Activated naive CD4-positive, alpha-beta T cell treated with anti-CD3 and anti-CD28 coated beads, Interleukin-2, amount 50 U/mL, for 16 hours (primary cell): ENCODE results near the gene KIAA1755.
"Not testable (repeated sequence)": the region's sequence is repeated elsewhere in the genome, so short reads cannot be mapped to it uniquely, and the experiment has no call there.

Experiments
- DNase-seq: peaks from one replicate; pipeline ENCODE4 v3.0.0-alpha.2; 2020

The KIAA1755 gene

DNA sequence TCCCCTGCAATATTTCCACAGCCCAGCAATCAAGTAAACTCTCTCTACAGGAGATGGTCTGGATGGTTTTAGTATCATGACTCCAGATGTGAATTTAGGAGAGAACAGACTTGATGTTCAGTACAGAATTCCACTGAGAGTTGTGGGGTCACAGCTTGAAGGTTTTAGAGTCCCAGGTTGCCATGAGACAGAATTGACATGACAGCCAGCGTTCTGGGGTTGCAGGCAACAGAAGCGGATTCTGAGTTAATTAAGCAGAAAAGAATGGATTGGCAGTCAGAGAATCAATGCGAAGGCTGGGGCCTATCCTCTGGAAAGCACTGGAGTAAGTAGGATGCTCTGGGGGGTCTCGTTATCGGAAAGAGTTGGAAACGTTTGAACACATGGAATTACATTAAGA, 2.4 kb upstream of the KIAA1755 start:
- no peak for DNase-seq

DNA sequence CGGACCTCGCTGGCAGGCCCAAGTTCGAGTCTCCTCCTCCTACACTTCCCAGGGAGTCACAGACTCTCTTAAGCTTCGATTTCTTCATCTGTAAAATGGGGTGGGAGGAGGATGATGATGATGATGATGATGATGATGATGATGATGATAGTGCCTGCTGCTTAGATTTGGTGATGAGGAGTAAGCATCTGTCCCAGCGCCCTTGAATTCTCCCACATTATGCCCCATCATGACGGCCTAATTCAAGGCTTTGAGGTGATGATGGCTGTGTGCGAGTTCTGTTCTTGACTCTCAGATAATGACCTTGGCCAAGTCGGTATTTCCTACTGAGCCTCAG, 487 bp upstream of the KIAA1755 start:
- no peak for DNase-seq

- DNase-seq = no peak
Observed at GRCh38 chr20:38260025-38260377, 534 bp downstream of the KIAA1755 start.

DNA sequence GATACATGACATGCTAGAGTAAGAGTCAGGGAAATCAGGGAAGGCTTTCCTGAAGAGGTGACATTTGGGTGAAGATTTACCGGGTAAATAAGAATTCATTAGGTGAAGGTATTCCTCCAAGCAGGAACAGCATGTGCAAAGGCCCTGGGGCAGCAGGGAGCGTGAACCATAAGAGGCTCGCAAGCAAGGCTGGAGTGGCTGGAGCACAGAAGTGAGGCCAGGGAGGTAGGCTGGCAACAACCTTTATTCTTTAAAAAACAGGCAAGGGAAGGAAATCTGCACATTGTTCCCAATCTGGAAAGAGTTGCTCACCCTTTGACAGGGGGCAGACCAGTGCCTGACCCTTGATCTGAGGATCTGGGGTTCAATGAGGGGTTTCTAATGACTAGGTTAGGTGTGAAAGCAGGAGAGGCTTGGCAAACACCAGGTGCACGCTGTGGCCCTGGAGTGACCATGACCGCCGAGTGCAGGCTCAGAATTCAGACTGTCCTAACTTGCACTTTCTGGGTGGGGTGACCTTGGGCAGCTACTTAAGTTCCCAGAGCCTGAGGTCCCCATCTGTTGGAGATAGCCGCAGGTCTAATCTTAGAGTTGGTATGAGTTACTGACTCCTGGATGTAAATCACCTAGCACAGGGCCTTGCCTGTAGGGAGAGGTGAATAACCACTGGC, 1.9 kb downstream of the KIAA1755 start:
- no peak for DNase-seq

DNA sequence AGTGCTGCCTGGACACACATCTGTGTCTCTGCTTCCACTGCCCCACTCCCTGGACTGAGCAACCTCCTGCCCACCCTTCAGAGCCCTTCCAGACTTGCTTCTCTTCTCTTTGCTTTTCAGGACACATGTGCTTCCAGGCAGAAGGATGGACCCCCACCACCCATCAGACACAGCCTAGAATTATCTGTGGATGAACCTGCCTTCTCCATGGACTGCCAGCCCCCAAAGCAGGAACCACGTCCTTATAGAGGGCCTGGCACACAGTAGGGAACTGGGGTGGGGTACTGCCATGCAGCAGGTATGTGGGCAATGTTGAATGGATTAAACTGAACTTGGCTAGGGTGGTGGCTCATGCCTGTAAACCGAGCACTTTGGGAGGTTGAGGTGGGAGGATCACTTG, 3.6 kb downstream of the KIAA1755 start:
- no peak for DNase-seq

DNA sequence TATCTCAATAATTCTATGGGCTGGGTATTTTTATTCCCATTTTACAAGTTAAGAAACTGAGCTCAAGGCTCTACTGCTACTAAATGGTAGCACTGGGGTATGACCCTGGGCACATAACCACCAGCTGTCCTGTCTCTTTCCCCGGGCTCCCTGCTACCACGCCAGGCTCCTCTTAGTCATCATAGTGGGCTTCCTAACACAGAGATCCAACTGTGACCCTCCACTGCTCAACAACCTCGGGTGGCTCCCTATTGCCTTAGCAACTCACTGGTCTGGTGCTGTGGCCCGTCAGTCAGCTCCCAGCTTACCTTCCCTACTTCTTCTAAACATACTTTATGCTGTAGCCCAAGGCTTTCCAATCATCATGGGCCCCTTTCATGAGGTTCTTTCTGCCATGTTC, 4.5 kb downstream of the KIAA1755 start:
- DNase-seq = no peak

GRCh38 chr20:38255393-38255792, 5.1 kb downstream of the KIAA1755 start:
- DNase-seq = no peak

- not testable (repeated sequence) for DNase-seq
Observed at GRCh38 chr20:38254621-38255020, 5.9 kb downstream of the KIAA1755 start.

DNA sequence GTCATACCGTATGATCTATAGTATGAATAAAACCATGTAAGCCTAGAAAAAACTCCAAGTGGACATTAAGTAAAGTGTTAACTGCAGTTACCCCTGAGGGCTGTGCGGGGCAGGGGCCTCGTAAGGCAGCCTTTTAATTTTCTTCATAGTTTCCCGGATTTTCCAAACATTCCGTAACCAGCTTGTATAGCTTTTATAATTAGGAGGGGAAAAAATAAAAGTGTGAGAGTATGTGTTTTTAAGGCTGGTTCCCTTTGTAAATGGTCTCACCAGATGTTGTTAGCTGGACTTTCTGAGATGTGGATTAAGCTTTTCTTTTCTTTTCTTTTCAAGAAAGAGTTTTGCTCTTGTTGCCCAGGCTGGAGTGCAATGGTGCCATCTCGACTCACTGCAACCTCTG, 7.0 kb downstream of the KIAA1755 start:
- DNase-seq = no peak

DNA sequence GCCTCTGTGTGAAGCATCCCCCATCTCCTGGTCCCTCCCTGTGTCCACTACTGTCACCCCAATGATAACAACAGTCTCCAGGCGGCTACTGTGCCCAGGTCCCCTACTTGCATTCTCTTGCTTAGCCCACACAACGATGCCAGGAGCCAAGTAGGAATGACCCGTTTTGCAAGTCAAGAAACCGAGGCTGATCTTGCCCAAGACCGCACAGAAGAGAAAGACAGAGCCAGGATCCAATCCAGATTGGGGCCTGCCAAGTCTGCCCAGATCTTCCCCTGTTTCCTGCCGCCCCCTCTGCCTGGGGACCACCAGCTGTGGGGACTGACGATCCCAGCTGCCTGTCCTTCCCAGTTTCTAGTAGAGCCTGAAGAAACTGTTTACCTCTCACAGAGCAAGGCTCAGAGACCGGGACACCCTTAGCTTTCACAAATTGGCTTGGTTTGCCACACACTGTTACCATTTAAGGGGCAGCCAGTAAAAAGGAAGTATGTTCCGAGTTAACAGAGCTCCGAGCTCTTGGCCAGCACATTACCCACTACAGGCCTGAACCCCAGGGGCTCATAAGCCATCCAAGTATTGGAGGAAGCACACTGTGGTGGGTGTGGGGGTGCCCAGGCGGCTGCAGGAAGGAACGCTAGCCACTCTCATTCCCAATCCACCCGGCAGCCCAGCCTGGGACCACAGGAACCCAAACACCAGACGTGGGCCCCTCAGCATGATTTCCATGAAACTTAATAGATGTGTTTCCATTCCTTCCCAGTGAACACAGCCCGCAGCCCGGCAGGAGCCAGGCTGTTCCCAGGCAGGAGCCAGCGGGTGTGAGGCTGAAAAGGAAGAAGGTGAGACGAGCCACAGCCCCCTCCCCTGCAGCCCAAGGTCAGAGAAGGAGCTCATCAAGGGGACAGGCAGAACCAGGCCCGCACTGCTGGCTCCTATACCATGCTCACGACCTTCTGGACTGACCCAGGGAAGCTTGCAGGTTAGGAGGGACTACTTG, 7.9 kb downstream of the KIAA1755 start:
- DNase-seq = no peak

GRCh38 chr20:38251441-38251840, 9.1 kb downstream of the KIAA1755 start:
- not testable (repeated sequence) for DNase-seq

GRCh38 chr20:38250609-38251008, 9.9 kb downstream of the KIAA1755 start:
- no peak for DNase-seq

DNA sequence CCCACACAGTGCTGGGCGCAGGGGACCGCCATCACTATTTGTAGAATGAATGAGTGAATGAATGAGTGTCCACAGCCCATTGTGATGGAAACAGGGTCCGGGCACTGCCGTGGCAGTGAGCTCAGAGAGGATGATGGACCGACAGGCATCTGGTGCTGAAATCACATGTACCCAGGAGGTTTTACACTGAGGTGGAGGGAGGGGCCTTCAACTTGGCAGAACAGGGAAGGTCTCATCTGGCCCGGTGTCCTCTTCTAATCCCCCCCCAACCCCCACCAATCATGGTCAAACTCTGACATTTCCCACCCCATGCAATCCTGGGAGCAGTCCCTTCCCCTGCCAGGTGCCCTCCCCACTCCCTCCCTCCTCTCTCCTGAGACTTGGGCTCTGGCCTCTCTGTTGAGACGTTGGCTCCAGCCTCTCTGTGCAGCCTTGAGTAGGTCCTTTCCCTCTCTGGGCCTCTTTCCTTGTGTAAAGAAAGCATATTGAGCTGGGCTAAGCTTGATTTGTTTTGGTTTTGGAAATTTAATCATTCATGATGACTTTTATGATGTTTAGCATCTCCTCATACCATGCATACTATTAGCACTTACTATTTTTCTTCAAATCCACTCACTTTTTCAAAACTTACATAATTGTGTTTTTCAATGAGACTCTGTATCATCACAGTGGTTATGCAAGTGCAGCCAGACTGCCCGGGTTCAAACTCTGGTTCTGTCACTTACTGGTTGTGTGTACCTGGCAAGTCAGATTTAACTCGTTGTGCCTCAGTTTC, 10.8 kb downstream of the KIAA1755 start:
- no peak for DNase-seq

GRCh38 chr20:38248133-38248532, 12.4 kb downstream of the KIAA1755 start:
- DNase-seq = no peak

- not testable (repeated sequence) for DNase-seq
Observed at GRCh38 chr20:38247725-38248124, 12.8 kb downstream of the KIAA1755 start.

DNA sequence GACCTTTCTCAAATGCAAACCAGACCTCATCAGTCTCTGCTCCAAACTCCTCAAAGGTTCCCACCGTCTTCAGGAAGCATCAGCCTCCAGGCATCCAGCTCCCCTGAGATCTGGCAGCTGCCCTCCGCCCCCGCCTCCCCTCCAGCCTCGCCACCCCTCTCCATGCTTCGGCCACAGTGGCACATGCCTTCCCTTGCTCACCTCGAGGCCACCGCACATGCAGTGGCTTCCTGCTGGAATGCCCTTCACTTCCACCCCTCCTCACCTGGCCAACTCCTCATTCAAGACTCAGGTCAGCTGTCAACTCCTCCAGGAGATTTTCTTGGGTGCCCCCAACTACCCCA, 13.4 kb downstream of the KIAA1755 start:
- DNase-seq = no peak

DNA sequence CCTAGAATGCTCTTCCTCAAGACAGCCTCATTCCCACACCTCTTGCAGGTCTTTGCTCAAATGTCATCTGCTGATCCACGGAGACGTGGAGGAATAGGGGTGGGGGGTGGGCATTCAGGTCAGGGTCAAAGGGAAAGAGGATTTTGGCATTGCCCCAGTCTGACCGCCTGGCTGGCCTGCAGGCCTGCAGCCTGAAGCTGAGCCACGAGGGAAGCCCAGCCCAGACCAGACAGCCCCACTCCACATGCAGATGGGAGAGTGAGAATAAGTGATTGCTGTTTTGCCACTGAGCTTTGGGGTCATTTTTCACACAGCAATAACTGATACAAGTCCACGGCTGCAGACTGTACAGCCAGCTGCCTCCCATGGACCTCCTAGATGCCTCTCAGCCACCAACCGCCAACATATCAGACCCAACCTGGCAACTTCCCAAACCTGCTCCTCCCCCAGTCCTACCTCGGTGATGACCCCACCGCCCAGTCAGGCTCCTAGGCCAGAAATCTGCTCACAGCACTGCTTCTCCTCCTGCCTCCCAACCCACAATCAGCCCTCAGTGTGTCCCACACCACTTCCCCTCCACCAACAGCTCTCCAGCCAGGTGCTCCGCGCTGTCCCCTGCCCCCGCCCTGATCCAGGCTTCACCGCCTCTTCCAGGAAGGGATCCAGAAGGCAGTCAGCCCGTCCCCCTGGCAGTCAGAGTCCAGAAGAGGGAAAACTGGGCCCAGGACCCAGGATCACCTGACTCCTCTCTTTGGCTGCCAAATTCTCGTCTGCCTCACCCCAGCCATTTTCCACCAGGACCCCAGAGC, 14.0 kb downstream of the KIAA1755 start:
- DNase-seq = no peak

GRCh38 chr20:38245753-38246152, 14.8 kb downstream of the KIAA1755 start:
- no peak for DNase-seq

GRCh38 chr20:38243709-38244020, 16.9 kb downstream of the KIAA1755 start:
- no peak for DNase-seq

DNA sequence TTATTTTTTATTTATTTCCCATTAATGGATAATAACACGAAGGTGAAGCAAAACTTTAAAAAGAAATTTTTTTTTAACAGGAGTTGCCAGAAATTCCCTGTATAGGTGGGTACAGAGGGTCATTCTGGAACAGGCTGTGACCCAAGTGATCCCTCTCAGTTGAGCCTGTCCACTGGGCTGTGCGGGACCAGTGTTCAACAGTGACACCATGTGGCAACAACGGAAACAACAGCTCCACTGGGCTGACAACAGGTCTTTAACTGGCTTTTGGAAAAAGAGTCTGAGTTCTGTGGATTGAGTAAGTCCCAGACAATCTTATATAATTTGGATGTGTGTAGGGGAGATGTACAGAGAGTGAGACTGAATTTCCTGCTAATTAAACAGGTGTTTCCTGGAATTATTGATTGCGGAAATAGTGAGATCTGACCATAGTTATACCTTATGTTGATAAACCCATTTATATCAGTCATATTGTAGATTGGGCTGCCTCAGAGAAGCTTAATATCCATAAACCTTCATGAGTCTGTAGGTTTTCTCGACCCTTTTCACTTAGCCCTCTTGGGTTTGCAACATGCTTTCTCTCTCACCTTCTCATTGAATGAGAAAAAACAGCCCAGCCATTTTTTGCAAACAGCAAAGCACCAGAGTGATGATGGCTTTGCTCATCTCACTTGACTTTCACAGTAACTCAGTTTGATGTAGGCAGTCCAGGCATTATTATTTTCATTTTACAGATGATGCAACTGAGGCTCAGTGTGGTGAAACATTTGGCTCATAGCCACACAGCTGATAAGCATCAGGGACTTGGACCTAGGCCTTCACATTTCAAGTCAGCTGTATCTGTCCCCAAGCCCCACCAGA, 17.5 kb downstream of the KIAA1755 start:
- no peak for DNase-seq

- DNase-seq = no peak
Observed at GRCh38 chr20:38241201-38241600, 19.3 kb downstream of the KIAA1755 start.

- no peak for DNase-seq
Observed at GRCh38 chr20:38239441-38239840, 21.1 kb downstream of the KIAA1755 start.
